Measurements from ENCODE around the gene EXOC4. TPM values are rescaled to one million over a fixed set of nuclear protein-coding genes. Genes with fewer than 3 reads are reported as not detected.

The EXOC4 gene
- total and polyA plus RNA-seq, 2 of the 8 experiments (the other 6 are each of a cell fraction or from before 2014, with no cell fraction given), result 27.0 to 67.3 TPM

DNA sequence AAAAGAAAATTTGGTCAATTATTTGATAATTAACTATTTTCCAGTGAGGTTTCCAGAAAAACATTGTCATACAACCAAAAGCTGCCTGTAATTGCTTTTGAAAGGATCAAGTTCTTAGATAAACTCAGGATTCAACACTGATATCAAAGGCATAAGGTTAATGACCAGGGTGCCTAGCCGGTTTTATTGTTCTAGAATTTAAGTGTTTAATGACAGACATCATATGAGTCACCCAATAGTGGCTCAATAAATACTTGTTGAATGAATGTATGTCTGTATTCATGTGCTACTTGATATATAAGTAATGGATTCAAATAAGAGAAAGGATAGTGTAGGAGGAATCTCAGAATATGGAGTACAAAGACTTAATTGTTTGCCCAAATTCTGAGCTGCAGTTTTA lies 678.2 kb downstream of the EXOC4 start (continued):
- TF ChIP-seq, protein P1, sequence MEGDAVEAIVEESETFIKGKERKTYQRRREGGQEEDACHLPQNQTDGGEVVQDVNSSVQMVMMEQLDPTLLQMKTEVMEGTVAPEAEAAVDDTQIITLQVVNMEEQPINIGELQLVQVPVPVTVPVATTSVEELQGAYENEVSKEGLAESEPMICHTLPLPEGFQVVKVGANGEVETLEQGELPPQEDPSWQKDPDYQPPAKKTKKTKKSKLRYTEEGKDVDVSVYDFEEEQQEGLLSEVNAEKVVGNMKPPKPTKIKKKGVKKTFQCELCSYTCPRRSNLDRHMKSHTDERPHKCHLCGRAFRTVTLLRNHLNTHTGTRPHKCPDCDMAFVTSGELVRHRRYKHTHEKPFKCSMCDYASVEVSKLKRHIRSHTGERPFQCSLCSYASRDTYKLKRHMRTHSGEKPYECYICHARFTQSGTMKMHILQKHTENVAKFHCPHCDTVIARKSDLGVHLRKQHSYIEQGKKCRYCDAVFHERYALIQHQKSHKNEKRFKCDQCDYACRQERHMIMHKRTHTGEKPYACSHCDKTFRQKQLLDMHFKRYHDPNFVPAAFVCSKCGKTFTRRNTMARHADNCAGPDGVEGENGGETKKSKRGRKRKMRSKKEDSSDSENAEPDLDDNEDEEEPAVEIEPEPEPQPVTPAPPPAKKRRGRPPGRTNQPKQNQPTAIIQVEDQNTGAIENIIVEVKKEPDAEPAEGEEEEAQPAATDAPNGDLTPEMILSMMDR (IDR thresholded peaks at IDR 0.05; ENCODE audit: control extremely low read depth in 1 of 3, insufficient read depth in 1 of 3, low read depth in 1 of 3, low read length in 3 of 3), result no peak
- TF ChIP-seq SP1 (IDR thresholded peaks at IDR 0.05; ENCODE audit: low read depth, low read length) (no peak), TAF1 (IDR thresholded peaks at IDR 0.05; ENCODE audit: low read depth, low read length) (no peak)
